Astrocyte (in vitro differentiated cells and primary cell): ENCODE results near the gene RABGAP1L. TPM values are rescaled to one million over a fixed set of nuclear protein-coding genes. Genes with fewer than 3 reads are reported as not detected.

Experiments used
- DNase-seq: peaks from one replicate; pipeline ENCODE4 v3.0.0-alpha.2; 2010; ENCODE audit warnings: low read depth
- FAIRE-seq: peaks from 2 replicates; lab custom pipeline; 2011; peaks lifted over from hg19 to GRCh38; lab: Jason Lieb, UNC
- H2AFZ ChIP-seq: 2 replicates; pipeline ENCODE4 v1.6.0; 2012; ENCODE audit warnings: low read depth, low read length, inconsistent platforms
- H3K27ac ChIP-seq: 2 replicates; pipeline ENCODE4 v1.5.1; 2011; ENCODE audit warnings: low read depth, low read length, inconsistent platforms
- H3K27me3 ChIP-seq: 2 replicates; pipeline ENCODE4 v1.6.0; 2011; ENCODE audit warnings: low read length, inconsistent platforms; ENCODE audit not compliant: insufficient read depth
- H3K36me3 ChIP-seq: 2 replicates; pipeline ENCODE4 v1.5.1; 2011; ENCODE audit warnings: low read length, inconsistent platforms; ENCODE audit not compliant: insufficient read depth
- H3K4me1 ChIP-seq: 2 replicates; pipeline ENCODE4 v1.5.1; 2011; ENCODE audit warnings: low read length, inconsistent platforms; ENCODE audit not compliant: insufficient read depth
- H3K4me2 ChIP-seq: 2 replicates; pipeline ENCODE4 v1.6.0; 2012; ENCODE audit warnings: low read length, inconsistent platforms
- H3K4me3 ChIP-seq: 2 replicates; pipeline ENCODE4 v1.5.1; 2011; ENCODE audit warnings: low read depth, mild to moderate bottlenecking, low read length, inconsistent platforms; ENCODE audit not compliant: insufficient read depth
- H3K79me2 ChIP-seq: 2 replicates; pipeline ENCODE4 v1.6.0; 2012; ENCODE audit warnings: mild to moderate bottlenecking, low read length, inconsistent platforms; ENCODE audit not compliant: insufficient read depth
- H3K9ac ChIP-seq: 2 replicates; pipeline ENCODE4 v1.6.0; 2012; ENCODE audit warnings: mild to moderate bottlenecking, low read length, inconsistent platforms
- H3K9me3 ChIP-seq: 2 replicates; pipeline ENCODE4 v1.5.1; 2012; ENCODE audit warnings: low read depth, mild to moderate bottlenecking, low read length, inconsistent platforms; ENCODE audit not compliant: insufficient read depth
- H4K20me1 ChIP-seq: 2 replicates; pipeline ENCODE4 v1.6.0; 2012; ENCODE audit warnings: low read length, inconsistent platforms; ENCODE audit not compliant: insufficient read depth
- H3K27ac Mint-ChIP-seq: one replicate; pipeline ENCODE4 v1.8.0; 2021; ENCODE audit warnings: mild to moderate bottlenecking, mixed read lengths; ENCODE audit not compliant: unreplicated experiment
- H3K27me3 Mint-ChIP-seq: one replicate; pipeline ENCODE4 v1.8.0; 2021; ENCODE audit warnings: low read depth, mixed read lengths; ENCODE audit not compliant: unreplicated experiment
- H3K36me3 Mint-ChIP-seq: one replicate; pipeline ENCODE4 v1.8.0; 2021; ENCODE audit warnings: low read depth, mixed read lengths; ENCODE audit not compliant: unreplicated experiment
- H3K4me1 Mint-ChIP-seq: one replicate; pipeline ENCODE4 v1.8.0; 2021; ENCODE audit warnings: low read depth, mixed read lengths; ENCODE audit not compliant: unreplicated experiment
- H3K4me3 Mint-ChIP-seq: one replicate; pipeline ENCODE4 v1.8.0; 2021; ENCODE audit warnings: mild to moderate bottlenecking, moderate library complexity, mixed read lengths; ENCODE audit not compliant: unreplicated experiment
- H3K9me3 Mint-ChIP-seq: one replicate; pipeline ENCODE4 v1.8.0; 2021; ENCODE audit warnings: mild to moderate bottlenecking, mixed read lengths; ENCODE audit not compliant: unreplicated experiment
- CTCF ChIP-seq: IDR thresholded peaks from 2 replicates; pipeline ENCODE4 v1.5.1; 2011; ENCODE audit warnings: low read depth, mild to moderate bottlenecking, inconsistent platforms, low read length, moderate library complexity; ENCODE audit not compliant: insufficient read depth
- EZH2 ChIP-seq: IDR thresholded peaks from 2 replicates; pipeline ENCODE4 v1.6.1; 2012; ENCODE audit warnings: mild to moderate bottlenecking, low read length, inconsistent platforms; ENCODE audit not compliant: insufficient read depth
- total RNA-seq: library from RNA; stranded (reverse); gene quantifications from 2 replicates; pipeline ENCODE4 v1.2.1, GENCODE V29; 2021

RABGAP1L gene
- total RNA-seq, 1 donor from 2014 or later = 40.2 TPM

GRCh38 chr1:174701565-174701964 is 542.2 kb downstream of the RABGAP1L start:
- H3K4me1 Mint-ChIP-seq = no peaks in the 10 kb centered on the region
- no peaks in the 10 kb centered on the region for H3K27me3 Mint-ChIP-seq
- Histone ChIP-seq H2AFZ (no peak overlapping the region), H3K27me3 (no peaks in the 10 kb centered on the region), H3K4me2 (no peak overlapping the region), H3K9ac (no peak overlapping the region), H4K20me1 (no peaks in the 10 kb centered on the region), H3K4me1 (no peaks in the 10 kb centered on the region), H3K79me2 (no peaks in the 10 kb centered on the region), H3K4me3 (no peak overlapping the region), H3K36me3 (no peaks in the 10 kb centered on the region), H3K9me3 (no peaks in the 10 kb centered on the region), H3K27ac (no peak overlapping the region)
- no peaks in the 10 kb centered on the region for H3K36me3 Mint-ChIP-seq
- TF ChIP-seq EZH2 (no peak), CTCF (no peak)
- no peak overlapping the region for H3K27ac Mint-ChIP-seq
- DNase-seq = no peak
- no peaks in the 10 kb centered on the region for H3K9me3 Mint-ChIP-seq
- no peak for FAIRE-seq
- no peak overlapping the region for H3K4me3 Mint-ChIP-seq

GRCh38 chr1:174702011-174702410 is 542.7 kb downstream of the RABGAP1L start:
- H3K4me1 Mint-ChIP-seq = no peaks in the 10 kb centered on the region
- no peak overlapping the region for H3K9ac ChIP-seq
- H3K9me3 ChIP-seq = no peaks in the 10 kb centered on the region
- FAIRE-seq (no peak), DNase-seq (no peak)
- H4K20me1 ChIP-seq = no peaks in the 10 kb centered on the region
- TF ChIP-seq CTCF (no peak), EZH2 (no peak)
- H3K27ac ChIP-seq = no peak overlapping the region
- H3K4me3 Mint-ChIP-seq = no peak overlapping the region
- H3K4me1 ChIP-seq = no peaks in the 10 kb centered on the region
- H3K36me3 Mint-ChIP-seq = no peaks in the 10 kb centered on the region
- no peak overlapping the region for H2AFZ ChIP-seq
- H3K36me3 ChIP-seq = no peaks in the 10 kb centered on the region
- H3K27me3 Mint-ChIP-seq = no peaks in the 10 kb centered on the region
- H3K4me3 ChIP-seq = no peak overlapping the region
- no peak overlapping the region for H3K27ac Mint-ChIP-seq
- H3K9me3 Mint-ChIP-seq = no peaks in the 10 kb centered on the region
- no peaks in the 10 kb centered on the region for H3K79me2 ChIP-seq
- H3K4me2 ChIP-seq = no peak overlapping the region
- H3K27me3 ChIP-seq = no peaks in the 10 kb centered on the region

GRCh38 chr1:174703309-174703708 is 544.0 kb downstream of the RABGAP1L start:
- H2AFZ ChIP-seq = no peak overlapping the region
- FAIRE-seq = no peak
- no peak overlapping the region for H3K4me2 ChIP-seq
- DNase-seq = no peak
- no peak overlapping the region for H3K4me3 Mint-ChIP-seq
- H3K9me3 ChIP-seq = no peaks in the 10 kb centered on the region
- H3K4me1 ChIP-seq = no peaks in the 10 kb centered on the region
- no peaks in the 10 kb centered on the region for H3K79me2 ChIP-seq
- no peaks in the 10 kb centered on the region for H3K9me3 Mint-ChIP-seq
- H3K27ac ChIP-seq = no peak overlapping the region
- no peaks in the 10 kb centered on the region for H3K36me3 ChIP-seq
- no peaks in the 10 kb centered on the region for H3K4me1 Mint-ChIP-seq
- H3K27me3 Mint-ChIP-seq = no peaks in the 10 kb centered on the region
- no peak overlapping the region for H3K9ac ChIP-seq
- peaks cover 3% of the 10 kb centered on the region for H3K36me3 Mint-ChIP-seq
- H3K4me3 ChIP-seq = no peak overlapping the region
- no peaks in the 10 kb centered on the region for H3K27me3 ChIP-seq
- TF ChIP-seq CTCF (no peak), EZH2 (no peak)
- no peaks in the 10 kb centered on the region for H4K20me1 ChIP-seq
- no peak overlapping the region for H3K27ac Mint-ChIP-seq
